Nephron (organoid): Measurements from ENCODE around the gene SLC35F1.

Experiments used
- H3K27ac Mint-ChIP-seq, 3 experiments: 2 replicates each; pipeline ENCODE4 v1.8.0; 2020; ENCODE audit warnings: mixed read lengths in 3 of 3, mild to moderate bottlenecking in 2 of 3, moderate library complexity in 1 of 3
- H3K27me3 Mint-ChIP-seq: 2 replicates; pipeline ENCODE4 v1.8.0; 2021; ENCODE audit warnings: low read depth, mild to moderate bottlenecking, moderate library complexity, mixed read lengths
- H3K36me3 Mint-ChIP-seq: 2 replicates; pipeline ENCODE4 v1.8.0; 2020; ENCODE audit warnings: low read depth, mixed read lengths
- H3K4me1 Mint-ChIP-seq: 2 replicates; pipeline ENCODE4 v1.8.0; 2020; ENCODE audit warnings: mixed read lengths
- H3K4me3 Mint-ChIP-seq, 3 experiments: 2 replicates each; pipeline ENCODE4 v1.8.0; 2020; ENCODE audit warnings: mild to moderate bottlenecking in 3 of 3, mixed read lengths in 3 of 3, moderate library complexity in 2 of 3
- H3K9me3 Mint-ChIP-seq: 2 replicates; pipeline ENCODE4 v1.8.0; 2020; ENCODE audit warnings: mixed read lengths
- TF ChIP-seq, protein P1 (sequence below), 3 experiments: fragments of 200-600 bp; sonication (generic); IDR thresholded peaks; one replicate each; pipeline ENCODE4 v1.5.0; 2021; ENCODE audit warnings: antibody characterized with exemption in 3 of 3; ENCODE audit not compliant: unreplicated experiment in 3 of 3

SLC35F1 gene

GRCh38 chr6:117929501-117929900, 22.4 kb downstream of the SLC35F1 start:
- peaks cover 16% of the 10 kb centered on the region for H3K9me3 Mint-ChIP-seq
- peaks cover 7% of the 10 kb centered on the region for H3K36me3 Mint-ChIP-seq
- no peaks in the 10 kb centered on the region for H3K4me1 Mint-ChIP-seq
- H3K27ac Mint-ChIP-seq, result no peak overlapping the region
- H3K27me3 Mint-ChIP-seq, result no peaks in the 10 kb centered on the region
- no peak overlapping the region for H3K4me3 Mint-ChIP-seq
- TF ChIP-seq, protein P1, sequence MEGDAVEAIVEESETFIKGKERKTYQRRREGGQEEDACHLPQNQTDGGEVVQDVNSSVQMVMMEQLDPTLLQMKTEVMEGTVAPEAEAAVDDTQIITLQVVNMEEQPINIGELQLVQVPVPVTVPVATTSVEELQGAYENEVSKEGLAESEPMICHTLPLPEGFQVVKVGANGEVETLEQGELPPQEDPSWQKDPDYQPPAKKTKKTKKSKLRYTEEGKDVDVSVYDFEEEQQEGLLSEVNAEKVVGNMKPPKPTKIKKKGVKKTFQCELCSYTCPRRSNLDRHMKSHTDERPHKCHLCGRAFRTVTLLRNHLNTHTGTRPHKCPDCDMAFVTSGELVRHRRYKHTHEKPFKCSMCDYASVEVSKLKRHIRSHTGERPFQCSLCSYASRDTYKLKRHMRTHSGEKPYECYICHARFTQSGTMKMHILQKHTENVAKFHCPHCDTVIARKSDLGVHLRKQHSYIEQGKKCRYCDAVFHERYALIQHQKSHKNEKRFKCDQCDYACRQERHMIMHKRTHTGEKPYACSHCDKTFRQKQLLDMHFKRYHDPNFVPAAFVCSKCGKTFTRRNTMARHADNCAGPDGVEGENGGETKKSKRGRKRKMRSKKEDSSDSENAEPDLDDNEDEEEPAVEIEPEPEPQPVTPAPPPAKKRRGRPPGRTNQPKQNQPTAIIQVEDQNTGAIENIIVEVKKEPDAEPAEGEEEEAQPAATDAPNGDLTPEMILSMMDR (IDR thresholded peaks at IDR 0.05; ENCODE audit: unreplicated experiment in 3 of 3), result no peak

DNA sequence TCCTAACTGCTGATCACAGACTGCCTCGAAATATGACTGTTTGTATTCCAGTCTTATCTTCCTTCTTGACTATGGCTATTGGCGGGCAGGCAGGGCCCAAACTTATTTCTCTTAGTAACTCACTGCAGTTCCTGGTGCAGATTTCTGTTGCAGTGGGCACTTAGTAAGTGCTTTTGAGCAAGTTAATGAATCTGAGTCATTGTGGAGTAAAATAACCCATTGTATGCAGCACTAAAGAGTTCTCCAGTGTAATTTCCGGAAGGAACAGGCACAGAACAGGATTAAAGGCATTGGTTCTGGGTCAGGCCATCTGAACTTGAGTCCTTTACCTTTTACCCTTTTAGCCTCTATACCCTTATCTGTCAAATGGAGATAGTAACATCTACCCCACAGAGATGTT, 23.6 kb downstream of the SLC35F1 start:
- TF ChIP-seq, protein P1 (IDR thresholded peaks at IDR 0.05; ENCODE audit: unreplicated experiment in 3 of 3), result no peak
- no peak overlapping the region for H3K27ac Mint-ChIP-seq
- H3K27me3 Mint-ChIP-seq, result no peaks in the 10 kb centered on the region
- H3K9me3 Mint-ChIP-seq, result peaks cover 16% of the 10 kb centered on the region
- H3K4me3 Mint-ChIP-seq, result no peak overlapping the region
- no peaks in the 10 kb centered on the region for H3K4me1 Mint-ChIP-seq
- peaks cover 7% of the 10 kb centered on the region for H3K36me3 Mint-ChIP-seq

GRCh38 chr6:117932001-117932400, 24.9 kb downstream of the SLC35F1 start:
- no peaks in the 10 kb centered on the region for H3K27me3 Mint-ChIP-seq
- H3K4me1 Mint-ChIP-seq, result no peaks in the 10 kb centered on the region
- no peak overlapping the region for H3K4me3 Mint-ChIP-seq
- TF ChIP-seq, protein P1 (IDR thresholded peaks at IDR 0.05; ENCODE audit: unreplicated experiment in 3 of 3), result no peak
- H3K36me3 Mint-ChIP-seq, result peaks cover 7% of the 10 kb centered on the region
- peaks cover 16% of the 10 kb centered on the region for H3K9me3 Mint-ChIP-seq
- no peak overlapping the region for H3K27ac Mint-ChIP-seq

DNA sequence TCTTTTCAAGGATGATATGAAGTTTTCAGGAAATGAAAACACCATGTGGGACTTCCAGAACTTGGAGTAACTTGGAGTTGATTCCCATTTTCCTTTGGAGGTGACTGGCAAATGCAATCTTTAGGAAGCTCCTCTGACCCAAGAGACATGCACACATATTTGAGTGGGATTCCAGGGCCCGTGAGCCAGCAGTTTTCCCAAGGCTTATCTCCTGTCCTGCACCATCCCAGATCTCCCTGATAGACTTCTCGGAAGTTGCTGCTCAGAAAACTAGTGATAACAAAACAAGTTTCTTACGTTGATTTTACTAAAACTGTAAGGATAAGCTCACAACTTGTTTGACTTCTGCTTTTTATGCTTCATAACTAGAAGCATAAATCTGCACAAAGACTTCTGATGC, 25.6 kb downstream of the SLC35F1 start:
- TF ChIP-seq, protein P1 (IDR thresholded peaks at IDR 0.05; ENCODE audit: unreplicated experiment in 3 of 3), result no peak
- no peaks in the 10 kb centered on the region for H3K27me3 Mint-ChIP-seq
- H3K4me3 Mint-ChIP-seq, result no peak overlapping the region
- no peak overlapping the region for H3K27ac Mint-ChIP-seq
- H3K4me1 Mint-ChIP-seq, result peaks cover 2% of the 10 kb centered on the region
- H3K9me3 Mint-ChIP-seq, result peaks cover 13% of the 10 kb centered on the region
- H3K36me3 Mint-ChIP-seq, result peaks cover 3% of the 10 kb centered on the region

- TF ChIP-seq, protein P1 (IDR thresholded peaks at IDR 0.05; ENCODE audit: unreplicated experiment in 3 of 3), result no peak
- H3K4me3 Mint-ChIP-seq, result no peak overlapping the region
- peaks cover 13% of the 10 kb centered on the region for H3K9me3 Mint-ChIP-seq
These were observed 26.4 kb downstream of the SLC35F1 start for GRCh38 chr6:117933471-117933870.

DNA sequence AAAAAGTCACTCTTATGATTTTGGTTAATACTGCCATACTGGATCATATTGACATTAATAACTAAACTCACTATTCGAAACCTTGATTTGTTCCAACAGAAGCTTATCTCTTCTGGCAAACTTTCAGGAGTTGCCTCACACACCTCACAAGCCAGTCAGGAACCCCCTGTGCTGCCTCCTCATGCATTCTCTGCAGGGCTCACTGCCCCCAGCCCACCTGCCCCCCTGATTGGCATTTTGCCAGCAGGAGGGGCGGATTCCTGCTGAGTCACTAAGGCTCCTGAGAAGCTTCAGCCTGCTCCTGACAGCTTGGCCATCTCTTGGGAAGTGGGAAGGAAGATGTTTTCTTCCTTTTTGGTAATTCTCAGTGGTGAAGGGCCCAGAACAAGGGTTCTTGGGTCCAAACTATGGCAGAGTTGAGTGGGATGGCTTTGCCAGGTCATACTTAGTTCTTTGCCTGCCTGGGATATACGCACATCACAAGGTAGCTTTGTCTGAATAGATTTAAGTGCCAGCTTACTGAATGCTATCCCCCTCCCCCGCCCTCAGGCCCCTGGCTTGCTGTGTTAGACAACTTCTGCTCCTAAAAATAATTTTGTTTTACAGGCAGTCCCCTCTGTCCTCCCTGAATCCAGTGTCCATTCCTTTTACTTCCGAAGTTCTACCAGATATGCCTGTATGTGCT, 31.4 kb downstream of the SLC35F1 start:
- no peaks in the 10 kb centered on the region for H3K9me3 Mint-ChIP-seq
- no peaks in the 10 kb centered on the region for H3K36me3 Mint-ChIP-seq
- TF ChIP-seq, protein P1 (IDR thresholded peaks at IDR 0.05; ENCODE audit: unreplicated experiment in 3 of 3), result no peak
- peak overlapping the region in 2 of 3 experiments; percentile 43 to 63 for H3K27ac Mint-ChIP-seq
- H3K4me3 Mint-ChIP-seq, result no peak overlapping the region
- H3K27me3 Mint-ChIP-seq, result no peaks in the 10 kb centered on the region
- H3K4me1 Mint-ChIP-seq, result peaks cover 9% of the 10 kb centered on the region

More at GRCh38 chr6:117933471-117933870, 26.4 kb downstream of the SLC35F1 start:
- H3K36me3 Mint-ChIP-seq, result peaks cover 3% of the 10 kb centered on the region
- no peak overlapping the region for H3K27ac Mint-ChIP-seq
- peaks cover 9% of the 10 kb centered on the region for H3K4me1 Mint-ChIP-seq
- H3K27me3 Mint-ChIP-seq, result no peaks in the 10 kb centered on the region
